AG04450 (cell line): ENCODE measurements around the gene IMP3. TPM values are rescaled to one million over a fixed set of nuclear protein-coding genes. Genes with fewer than 3 reads are reported as not detected.

Source experiments
- CTCF ChIA-PET: fragments of 300-600, 350-600 bp; formaldehyde crosslinking; extraction: SDS; loops from one replicate; lab custom pipeline; 2022; ENCODE audit warnings: antibody characterized with exemption, inconsistent platforms; lab: Charles Lee
- POLR2A ChIA-PET: fragments of 350-600 bp; formaldehyde crosslinking; extraction: SDS; loops from one replicate; lab custom pipeline; 2021; ENCODE audit warnings: antibody characterized with exemption, inconsistent platforms; lab: Yijun Ruan, JAX
- DNase-seq: peaks from one replicate; pipeline ENCODE4 v3.0.0-alpha.2; 2011; ENCODE audit warnings: low read depth, low spot score
- H3K27ac ChIP-seq: one replicate; pipeline ENCODE4 v1.5.1; 2012; ENCODE audit warnings: low read depth, low read length, control low read depth
- H3K27me3 ChIP-seq: one replicate; pipeline ENCODE4 v1.6.0; 2012; ENCODE audit warnings: low read length; ENCODE audit not compliant: control insufficient read depth, insufficient read depth
- H3K4me3 ChIP-seq: 2 replicates; pipeline ENCODE4 v1.5.1; 2011; ENCODE audit warnings: mild to moderate bottlenecking, low read depth, low read length, control low read depth
- H3K9me3 ChIP-seq: 2 replicates; pipeline ENCODE4 v1.5.1; 2012; ENCODE audit warnings: low read length; ENCODE audit not compliant: control insufficient read depth, insufficient read depth
- CTCF ChIP-seq: IDR thresholded peaks from 2 replicates; pipeline ENCODE4 v1.5.1; 2011; ENCODE audit warnings: low read depth, low read length, control low read depth, inconsistent platforms
- polyA plus RNA-seq: library from polyadenylated mRNA; depleted of rRNA; stranded (reverse); fragments of >200 nt; gene quantifications from 2 replicates; pipeline ENCODE4 v1.2.3, GENCODE V29; 2011

The IMP3 gene
- polyA plus RNA-seq, 1 experiment: 42.3 TPM

- ChIA-PET POLR2A (no interaction called here), CTCF (no interaction called here)
- no peak overlapping the region for H3K27ac ChIP-seq
- no peak overlapping the region for H3K4me3 ChIP-seq
- H3K27me3 ChIP-seq: no peaks in the 10 kb centered on the region
- no peak for DNase-seq
- TF ChIP-seq CTCF: no peak
- no peaks in the 10 kb centered on the region; the same call in 1 of the 2 replicates for H3K9me3 ChIP-seq
Observed at GRCh38 chr15:75676688-75677464, 36.9 kb upstream of the IMP3 start.

- POLR2A ChIA-PET: no interaction called here
- Histone ChIP-seq H3K27me3 (no peaks in the 10 kb centered on the region), H3K27ac (no peak overlapping the region), H3K9me3 (no peaks in the 10 kb centered on the region; the same call in 1 of the 2 replicates), H3K4me3 (no peak overlapping the region)
- TF ChIP-seq CTCF: no peak
- CTCF ChIA-PET: interaction anchor here (1.3 kb wide), 1 partner anchor 307 kb away, joined by 3 read pairs; the partner anchor contains the start of gene MAN2C1
- DNase-seq: no peak
Observed at GRCh38 chr15:75675579-75676404, 35.8 kb upstream of the IMP3 start.

GRCh38 chr15:75674366-75674765 lies 34.3 kb upstream of the IMP3 start:
- ChIA-PET POLR2A (interaction anchor here (1.4 to 3.3 kb wide), 3 partner anchors 27 to 49 kb away, joined by 8 to 31 read pairs (median 26); partner anchors contain the start of genes IMP3, SNUPN and SNX33), CTCF (interaction anchor here (1.7 kb wide), 1 partner anchor 307 kb away, joined by 4 read pairs; the partner anchor contains the start of gene MAN2C1)
- H3K4me3 ChIP-seq: no peak overlapping the region
- no peaks in the 10 kb centered on the region for H3K27me3 ChIP-seq
- no peak for TF ChIP-seq CTCF
- H3K9me3 ChIP-seq: no peaks in the 10 kb centered on the region; the same call in 1 of the 2 replicates
- H3K27ac ChIP-seq: peak overlapping the region; percentile 87
- no peak for DNase-seq

GRCh38 chr15:75673426-75674235 lies 33.6 kb upstream of the IMP3 start:
- H3K9me3 ChIP-seq: no peaks in the 10 kb centered on the region; the same call in 1 of the 2 replicates
- TF ChIP-seq CTCF: no peak
- peak overlapping the region; percentile 87 for H3K27ac ChIP-seq
- CTCF ChIA-PET: interaction anchor here (1.0 to 1.7 kb wide), 7 partner anchors 13 to 772 kb away, joined by 3 to 6 read pairs (median 4); partner anchors contain the start of genes MAN2C1 and SNX33
- POLR2A ChIA-PET: interaction anchor here (1.0 to 3.3 kb wide), 7 partner anchors 12 to 94 kb away, joined by 5 to 32 read pairs (median 8); partner anchors contain the start of genes IMP3, PTPN9, SNUPN and SNX33
- no peaks in the 10 kb centered on the region for H3K27me3 ChIP-seq
- no peak overlapping the region for H3K4me3 ChIP-seq
- DNase-seq: no peak
